ENCODE results near the gene SCFD2. TPM values are rescaled to one million over a fixed set of nuclear protein-coding genes. Genes with fewer than 3 reads are reported as not detected.
A peak's percentile ranks its signal among the peaks of the same experiment; 100 is the strongest.

The SCFD2 gene
- total and polyA plus RNA-seq, 8 donors = 4.0 to 13.5 (median 8.9) TPM

DNA sequence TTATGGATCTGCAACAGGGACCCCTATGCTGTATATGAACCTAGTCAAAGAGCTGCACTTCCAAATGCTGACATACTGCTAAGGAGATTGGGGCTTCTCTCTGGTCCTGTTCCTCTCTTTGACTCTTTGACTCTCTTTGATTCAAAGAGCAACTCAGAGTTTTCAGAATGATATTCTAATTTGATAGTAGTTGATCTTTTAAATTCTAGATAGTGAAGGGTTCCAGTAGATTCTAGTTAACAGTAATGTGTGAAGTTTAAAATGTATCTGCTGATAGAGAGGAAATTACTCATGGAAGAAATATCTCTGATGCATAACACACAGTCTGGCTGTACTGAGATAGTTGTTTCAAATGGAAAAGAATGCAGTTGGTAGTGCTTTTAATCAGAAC lies 264.7 kb downstream of the SCFD2 start:
- intact Hi-C loops (cut with DNase I) = no loop called here
- Histone ChIP-seq H3K36me3 (no peaks in the 10 kb centered on the region), H3K27me3 (no peaks in the 10 kb centered on the region), H3K9me3 (no peaks in the 10 kb centered on the region), H3K4me3 (no peak overlapping the region), H3K27ac (no peak overlapping the region), H3K4me1 (no peaks in the 10 kb centered on the region)
- no peak for FAIRE-seq
- ATAC-seq = peak in 1 of 4 donors; percentile 36
- DNase-seq = no peak
- TF ChIP-seq, protein P1, sequence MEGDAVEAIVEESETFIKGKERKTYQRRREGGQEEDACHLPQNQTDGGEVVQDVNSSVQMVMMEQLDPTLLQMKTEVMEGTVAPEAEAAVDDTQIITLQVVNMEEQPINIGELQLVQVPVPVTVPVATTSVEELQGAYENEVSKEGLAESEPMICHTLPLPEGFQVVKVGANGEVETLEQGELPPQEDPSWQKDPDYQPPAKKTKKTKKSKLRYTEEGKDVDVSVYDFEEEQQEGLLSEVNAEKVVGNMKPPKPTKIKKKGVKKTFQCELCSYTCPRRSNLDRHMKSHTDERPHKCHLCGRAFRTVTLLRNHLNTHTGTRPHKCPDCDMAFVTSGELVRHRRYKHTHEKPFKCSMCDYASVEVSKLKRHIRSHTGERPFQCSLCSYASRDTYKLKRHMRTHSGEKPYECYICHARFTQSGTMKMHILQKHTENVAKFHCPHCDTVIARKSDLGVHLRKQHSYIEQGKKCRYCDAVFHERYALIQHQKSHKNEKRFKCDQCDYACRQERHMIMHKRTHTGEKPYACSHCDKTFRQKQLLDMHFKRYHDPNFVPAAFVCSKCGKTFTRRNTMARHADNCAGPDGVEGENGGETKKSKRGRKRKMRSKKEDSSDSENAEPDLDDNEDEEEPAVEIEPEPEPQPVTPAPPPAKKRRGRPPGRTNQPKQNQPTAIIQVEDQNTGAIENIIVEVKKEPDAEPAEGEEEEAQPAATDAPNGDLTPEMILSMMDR (IDR thresholded peaks at IDR 0.05) = no peak

DNA sequence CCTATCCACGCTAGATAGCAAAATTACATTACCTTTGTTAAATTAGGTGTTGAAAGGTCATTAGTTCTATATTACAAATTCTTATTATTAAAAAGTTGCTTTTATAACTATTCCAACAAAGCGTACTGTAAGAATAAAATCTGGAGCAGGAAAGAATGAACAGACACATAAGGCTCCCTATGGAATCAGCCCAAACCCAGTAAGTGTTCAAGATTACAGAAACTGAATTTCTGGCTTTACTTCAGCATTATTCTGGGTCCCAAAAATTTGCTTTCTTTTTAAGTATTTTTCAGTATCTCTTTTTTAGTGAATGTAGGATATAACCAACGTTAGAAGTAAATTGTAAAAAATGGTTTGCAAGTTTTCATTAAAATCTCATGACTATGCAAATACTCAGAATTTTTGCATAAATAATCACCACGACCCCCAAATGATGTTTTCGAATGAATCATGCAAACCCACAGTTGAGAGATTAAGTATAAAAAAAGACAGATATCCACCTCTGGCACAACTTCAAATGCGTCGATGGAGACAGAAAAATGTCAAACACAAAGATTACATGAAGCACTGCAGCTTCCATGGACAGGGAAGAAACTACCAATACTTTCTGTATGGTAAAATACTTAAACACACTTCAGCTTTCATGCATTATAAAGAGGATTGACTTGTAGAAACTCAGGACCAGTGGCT lies 265.2 kb downstream of the SCFD2 start:
- ATAC-seq (no peak), DNase-seq (no peak), FAIRE-seq (no peak)
- Histone ChIP-seq H3K36me3 (no peaks in the 10 kb centered on the region), H3K4me3 (no peak overlapping the region), H3K27ac (no peak overlapping the region), H3K9me3 (no peaks in the 10 kb centered on the region), H3K4me1 (no peaks in the 10 kb centered on the region), H3K27me3 (no peaks in the 10 kb centered on the region)
- intact Hi-C loops (cut with DNase I) = no loop called here
- TF ChIP-seq, protein P1 (IDR thresholded peaks at IDR 0.05) = no peak
- 77 to 78% methylated on average over 7 of the region's 7 CpGs for WGBS, 2 donors

DNA sequence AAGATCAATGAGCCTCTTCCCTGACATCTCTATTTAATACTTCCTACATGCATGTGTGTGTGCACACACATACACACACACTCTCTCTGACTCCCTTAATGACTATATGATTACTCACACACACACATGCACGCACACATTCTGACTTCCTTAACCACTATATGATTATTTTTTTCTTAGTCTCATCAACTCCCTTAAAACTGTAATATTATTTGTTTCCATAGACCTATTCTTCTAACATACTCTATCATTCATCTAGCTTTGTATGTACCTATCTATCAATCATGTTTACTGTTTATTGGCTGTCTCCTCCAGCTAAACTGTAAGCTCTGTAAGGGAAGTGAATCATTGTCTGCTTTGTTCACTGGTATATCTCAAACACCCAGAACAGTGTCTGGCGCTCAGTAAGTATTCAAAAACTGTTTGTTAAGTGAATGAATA lies 267.2 kb downstream of the SCFD2 start:
- intact Hi-C loops (cut with DNase I) = no loop called here
- FAIRE-seq = no peak
- ATAC-seq = no peak
- H3K27ac ChIP-seq = no peak overlapping the region
- WGBS, 2 donors = 97 to 98% methylated on average over 2 of the region's 2 CpGs
- DNase-seq = no peak
- no peaks in the 10 kb centered on the region for H3K9me3 ChIP-seq
- H3K4me1 ChIP-seq = no peaks in the 10 kb centered on the region
- TF ChIP-seq, protein P1 (IDR thresholded peaks at IDR 0.05) = no peak
- H3K36me3 ChIP-seq = no peaks in the 10 kb centered on the region
- no peak overlapping the region for H3K4me3 ChIP-seq
- no peaks in the 10 kb centered on the region for H3K27me3 ChIP-seq

DNA sequence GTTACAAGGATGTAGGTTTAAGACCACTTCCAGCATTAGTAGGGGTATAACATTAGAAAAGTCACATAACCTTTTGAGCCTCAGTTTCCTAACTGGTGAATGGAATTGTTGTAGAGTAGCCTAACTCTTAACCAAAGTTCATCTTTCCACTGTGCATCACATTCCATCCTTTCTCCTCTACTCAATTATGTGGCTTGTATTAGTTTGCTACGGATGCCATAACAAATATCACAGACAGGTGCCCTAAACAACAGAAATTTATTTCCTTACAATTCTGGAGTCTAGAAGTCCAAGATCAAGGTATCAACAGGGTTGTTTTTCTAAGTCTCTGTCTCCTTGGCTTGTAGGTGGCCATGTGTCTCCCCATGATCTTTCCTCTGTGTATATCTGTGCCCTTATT lies 271.8 kb downstream of the SCFD2 start:
- TF ChIP-seq, protein P1 (IDR thresholded peaks at IDR 0.05) = no peak
- whole genome bisulfite sequencing, 2 donors = 95 to 100% methylated on average over 1 of the region's 1 CpG
- no peak for FAIRE-seq
- Histone ChIP-seq H3K9me3 (no peaks in the 10 kb centered on the region), H3K4me1 (no peaks in the 10 kb centered on the region), H3K27me3 (no peaks in the 10 kb centered on the region), H3K27ac (no peak overlapping the region), H3K36me3 (no peaks in the 10 kb centered on the region), H3K4me3 (no peak overlapping the region)
- no peak for DNase-seq
- intact Hi-C loops (cut with DNase I) = no loop called here
- ATAC-seq = no peak

- Histone ChIP-seq H3K4me1 (no peaks in the 10 kb centered on the region), H3K27me3 (no peaks in the 10 kb centered on the region), H3K27ac (no peak overlapping the region), H3K4me3 (no peak overlapping the region), H3K36me3 (no peaks in the 10 kb centered on the region), H3K9me3 (no peaks in the 10 kb centered on the region)
- TF ChIP-seq, protein P1 (IDR thresholded peaks at IDR 0.05) = no peak
- FAIRE-seq = no peak
- intact Hi-C loops (cut with DNase I) = no loop called here
- ATAC-seq = no peak
- DNase-seq = no peak
Measured at GRCh38 chr4:53089936-53090729, 275.7 kb downstream of the SCFD2 start.
